Sigmoid colon (tissue), 4 donors: ENCODE measurements around the gene SIVA1.

ENCODE experiments used
- POLR2AphosphoS5 ChIP-seq, 4 donors: sonication (generic); formaldehyde crosslinking; IDR thresholded peaks; one replicate each; pipeline ENCODE4 v1.6.1; 2017; ENCODE audit warnings: antibody characterized with exemption in 4 of 4
- TF ChIP-seq, protein P1 (sequence below), 4 experiments: fragments of 450-650 bp in 3 of 4; fragments of 200-600 bp in 1 of 4; IDR thresholded peaks; one replicate each; pipeline ENCODE4 v1.5.1; 2016 to 2019; ENCODE audit warnings: antibody characterized with exemption in 4 of 4, mild to moderate bottlenecking in 3 of 4, moderate library complexity in 2 of 4

GRCh38 chr14:104746071-104746545 lies 6.8 kb upstream of the SIVA1 start:
- TF ChIP-seq, protein P1, sequence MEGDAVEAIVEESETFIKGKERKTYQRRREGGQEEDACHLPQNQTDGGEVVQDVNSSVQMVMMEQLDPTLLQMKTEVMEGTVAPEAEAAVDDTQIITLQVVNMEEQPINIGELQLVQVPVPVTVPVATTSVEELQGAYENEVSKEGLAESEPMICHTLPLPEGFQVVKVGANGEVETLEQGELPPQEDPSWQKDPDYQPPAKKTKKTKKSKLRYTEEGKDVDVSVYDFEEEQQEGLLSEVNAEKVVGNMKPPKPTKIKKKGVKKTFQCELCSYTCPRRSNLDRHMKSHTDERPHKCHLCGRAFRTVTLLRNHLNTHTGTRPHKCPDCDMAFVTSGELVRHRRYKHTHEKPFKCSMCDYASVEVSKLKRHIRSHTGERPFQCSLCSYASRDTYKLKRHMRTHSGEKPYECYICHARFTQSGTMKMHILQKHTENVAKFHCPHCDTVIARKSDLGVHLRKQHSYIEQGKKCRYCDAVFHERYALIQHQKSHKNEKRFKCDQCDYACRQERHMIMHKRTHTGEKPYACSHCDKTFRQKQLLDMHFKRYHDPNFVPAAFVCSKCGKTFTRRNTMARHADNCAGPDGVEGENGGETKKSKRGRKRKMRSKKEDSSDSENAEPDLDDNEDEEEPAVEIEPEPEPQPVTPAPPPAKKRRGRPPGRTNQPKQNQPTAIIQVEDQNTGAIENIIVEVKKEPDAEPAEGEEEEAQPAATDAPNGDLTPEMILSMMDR (IDR thresholded peaks at IDR 0.05), result no peak
- TF ChIP-seq POLR2AphosphoS5 (IDR thresholded peaks at IDR 0.05), result no peak
